Subcutaneous abdominal adipose tissue (tissue), 5 donors: ENCODE data around the gene AIFM3.
A peak's percentile ranks its signal among the peaks of the same experiment; 100 is the strongest.

ENCODE experiments used
- H3K27ac ChIP-seq: one replicate; pipeline ENCODE4 v1.7.0; 2013; ENCODE audit warnings: low read depth, mild to moderate bottlenecking, inconsistent platforms, low read length, moderate library complexity
- H3K27me3 ChIP-seq, 5 donors: one replicate each; pipeline ENCODE4 v1.7.0; 2013; ENCODE audit warnings: low read length in 5 of 5, inconsistent platforms in 1 of 5; ENCODE audit not compliant: control insufficient read depth in 5 of 5, insufficient read depth in 4 of 5
- H3K36me3 ChIP-seq, 5 donors: one replicate each; pipeline ENCODE4 v1.7.0; 2013; ENCODE audit warnings: low read length in 5 of 5; ENCODE audit not compliant: control insufficient read depth in 5 of 5, insufficient read depth in 5 of 5
- H3K4me1 ChIP-seq, 5 donors: one replicate each; pipeline ENCODE4 v1.7.0; 2013; ENCODE audit warnings: low read length in 5 of 5, mild to moderate bottlenecking in 3 of 5, moderate library complexity in 1 of 5; ENCODE audit not compliant: control insufficient read depth in 5 of 5, insufficient read depth in 5 of 5
- H3K4me3 ChIP-seq, 5 donors: one replicate each; pipeline ENCODE4 v1.7.0; 2013; ENCODE audit warnings: low read length in 5 of 5, low read depth in 1 of 5
- H3K9ac ChIP-seq, 5 donors: one replicate each; pipeline ENCODE4 v1.7.0; 2013; ENCODE audit warnings: low read length in 5 of 5, mild to moderate bottlenecking in 4 of 5, moderate library complexity in 3 of 5
- H3K9me3 ChIP-seq, 5 donors: one replicate each; pipeline ENCODE4 v1.7.0; 2013; ENCODE audit warnings: low read length in 5 of 5; ENCODE audit not compliant: control insufficient read depth in 5 of 5
- donor health status: healthy.
- donor health status: healthy.
- donor health status: healthy.
- donor health status: healthy.
- donor health status: healthy.

The AIFM3 gene

DNA sequence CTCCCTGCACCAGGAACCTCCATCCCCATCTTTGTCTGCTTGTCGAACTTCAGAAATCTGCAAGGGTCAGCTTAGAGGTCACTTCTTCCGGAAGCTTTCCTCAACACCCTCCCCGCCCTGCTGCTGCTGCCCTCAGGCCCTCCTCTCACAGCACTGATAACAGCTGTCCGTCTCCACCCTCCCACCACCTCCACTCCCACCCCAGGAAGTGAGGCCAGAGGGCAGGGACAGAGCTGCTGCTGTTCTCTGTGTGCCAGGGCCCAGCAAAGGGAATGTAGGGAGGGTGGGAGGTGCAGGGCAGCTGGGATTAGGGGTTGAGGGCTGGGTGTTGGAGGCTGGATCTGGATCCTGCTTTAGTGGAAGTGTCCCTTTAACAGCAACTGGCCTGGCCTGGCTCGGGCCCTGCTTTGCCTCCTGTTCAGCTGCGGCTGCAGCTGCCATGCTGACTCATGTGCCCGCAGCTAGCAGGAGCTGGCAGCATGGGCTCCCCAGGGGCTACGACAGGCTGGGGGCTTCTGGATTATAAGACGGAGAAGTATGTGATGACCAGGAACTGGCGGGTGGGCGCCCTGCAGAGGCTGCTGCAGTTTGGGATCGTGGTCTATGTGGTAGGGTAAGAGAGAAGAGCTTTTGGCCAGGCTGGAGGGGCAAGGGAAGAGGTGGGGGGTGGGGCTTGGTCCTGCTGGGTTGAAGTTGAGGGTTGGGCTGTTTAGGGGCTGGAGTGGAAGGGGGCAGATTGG lies 47.8 kb downstream of the AIFM3 start, which contains the start of gene P2RX6:
P2RX6 (plus strand) TSS at position 440 of the 740 bp plus-strand sequence; CDS start at position 450, 10 bp downstream.
- H3K4me3 ChIP-seq: peak within 1 kb of the TSS; percentile 54 to 73 (median 65)
- H3K9ac ChIP-seq: peak within 1 kb of the TSS in 3 of 5 donors; percentile 52 to 68 (median 56)
- H3K27ac ChIP-seq: no peak within 1 kb of the TSS
- peaks cover 2 to 31% (median 23%) of the 10 kb centered on the region in 5 donors for H3K4me1 ChIP-seq
- no peaks in the 10 kb centered on the region for H3K9me3 ChIP-seq
- no peaks in the 10 kb centered on the region for H3K36me3 ChIP-seq
- peaks cover 0 to 2% (median 0%) of the 10 kb centered on the region in 5 donors for H3K27me3 ChIP-seq

DNA sequence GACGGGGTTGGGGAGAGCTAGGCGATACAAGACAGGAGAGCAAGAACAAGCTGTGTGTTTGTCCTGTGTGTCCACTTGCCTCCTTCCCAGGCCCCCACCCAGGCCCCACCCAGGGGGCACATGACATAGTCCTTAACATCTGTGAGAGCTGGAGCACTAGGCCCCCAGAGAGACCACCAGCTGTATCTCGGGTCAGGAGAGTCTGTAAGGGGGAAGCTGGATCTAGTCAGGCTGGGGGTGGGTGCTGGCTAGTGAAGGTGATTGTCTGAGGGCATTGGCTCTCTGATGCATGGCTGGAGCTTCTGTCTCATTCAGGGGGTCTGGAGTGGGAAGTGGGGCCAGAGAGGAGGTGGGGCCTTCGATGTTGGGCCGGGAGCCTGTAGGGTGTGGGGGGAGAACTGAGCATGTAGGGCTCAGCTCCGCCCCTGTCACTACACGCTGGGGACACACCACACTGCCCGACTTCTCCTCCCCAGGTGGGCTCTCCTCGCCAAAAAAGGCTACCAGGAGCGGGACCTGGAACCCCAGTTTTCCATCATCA lies 48.5 kb downstream of the AIFM3 start:
- H3K9me3 ChIP-seq: no peaks in the 10 kb centered on the region
- H3K9ac ChIP-seq: peak overlapping the region in 1 of 5 donors; percentile 20
- peak overlapping the region in 2 of 5 donors; percentile 54 to 73 for H3K4me3 ChIP-seq
- no peak overlapping the region for H3K27ac ChIP-seq
- no peaks in the 10 kb centered on the region for H3K36me3 ChIP-seq
- peaks cover 2 to 31% (median 23%) of the 10 kb centered on the region in 5 donors for H3K4me1 ChIP-seq
- peaks cover 0 to 2% (median 0%) of the 10 kb centered on the region in 5 donors for H3K27me3 ChIP-seq

DNA sequence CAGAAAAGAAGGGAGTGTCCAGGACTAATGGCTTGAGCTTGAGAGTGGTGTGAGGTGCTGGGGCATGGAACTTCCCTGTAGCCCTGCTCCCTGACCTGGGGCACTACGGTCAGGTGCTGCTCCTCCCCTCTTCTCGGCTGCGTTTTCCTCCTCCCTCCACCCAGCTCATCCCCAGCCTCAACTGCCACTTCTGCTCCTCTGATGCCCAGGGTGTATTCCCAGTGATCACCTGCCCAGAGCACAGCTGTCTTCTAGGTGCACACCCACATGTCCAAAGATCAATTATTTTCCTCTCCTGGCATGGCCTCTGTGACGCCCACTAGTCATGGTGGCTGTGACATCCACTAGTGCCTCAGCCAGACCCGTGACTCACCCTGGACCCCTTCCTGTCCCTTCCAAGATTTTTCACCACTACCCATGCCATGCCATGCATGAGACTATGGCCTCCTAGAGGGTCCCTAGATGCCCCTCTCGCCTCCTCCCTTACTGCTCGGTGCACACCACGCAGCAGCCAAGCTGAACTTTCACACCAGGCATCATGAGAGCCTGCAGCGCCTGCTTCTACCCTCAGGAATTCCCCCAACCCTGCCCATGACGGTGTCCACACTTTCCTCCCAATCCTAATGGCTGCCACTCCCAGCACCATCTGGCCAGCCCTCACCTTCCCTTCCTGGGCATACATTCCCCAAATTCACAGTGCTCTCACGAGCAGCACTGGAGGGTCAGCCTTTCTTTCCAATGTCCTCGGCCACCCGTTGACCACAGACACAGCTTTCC lies 49.8 kb downstream of the AIFM3 start:
- H3K4me1 ChIP-seq: peaks cover 2 to 31% (median 23%) of the 10 kb centered on the region in 5 donors
- no peaks in the 10 kb centered on the region for H3K36me3 ChIP-seq
- no peak overlapping the region for H3K27ac ChIP-seq
- H3K9me3 ChIP-seq: no peaks in the 10 kb centered on the region
- peaks cover 0 to 2% (median 0%) of the 10 kb centered on the region in 5 donors for H3K27me3 ChIP-seq
- H3K4me3 ChIP-seq: no peak overlapping the region
- H3K9ac ChIP-seq: peak overlapping the region in 1 of 5 donors; percentile 37

DNA sequence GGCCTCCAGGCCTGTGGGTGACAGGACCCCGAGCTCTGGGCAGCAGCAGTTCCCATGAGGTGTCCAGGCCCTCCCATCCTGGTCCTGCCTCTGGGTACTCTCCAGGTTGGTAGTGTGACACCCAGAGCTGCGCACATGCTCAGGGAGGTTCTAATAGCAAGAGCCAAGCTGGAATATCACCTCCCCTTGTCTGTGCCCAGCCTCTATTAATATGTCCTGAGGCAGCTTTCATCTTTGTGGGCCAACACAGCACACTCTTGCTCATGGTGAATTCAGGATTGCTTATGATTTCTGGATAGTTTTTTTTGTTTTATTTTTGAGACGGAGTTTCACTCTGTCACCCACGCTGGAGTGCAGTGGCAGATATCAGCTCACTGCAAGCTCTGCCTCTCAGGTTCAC lies 51.3 kb downstream of the AIFM3 start:
- no peak overlapping the region for H3K9ac ChIP-seq
- no peaks in the 10 kb centered on the region for H3K9me3 ChIP-seq
- H3K36me3 ChIP-seq: no peaks in the 10 kb centered on the region
- peaks cover 0 to 2% (median 0%) of the 10 kb centered on the region in 5 donors for H3K27me3 ChIP-seq
- H3K4me3 ChIP-seq: no peak overlapping the region
- peaks cover 2 to 31% (median 23%) of the 10 kb centered on the region in 5 donors for H3K4me1 ChIP-seq
- H3K27ac ChIP-seq: no peak overlapping the region

DNA sequence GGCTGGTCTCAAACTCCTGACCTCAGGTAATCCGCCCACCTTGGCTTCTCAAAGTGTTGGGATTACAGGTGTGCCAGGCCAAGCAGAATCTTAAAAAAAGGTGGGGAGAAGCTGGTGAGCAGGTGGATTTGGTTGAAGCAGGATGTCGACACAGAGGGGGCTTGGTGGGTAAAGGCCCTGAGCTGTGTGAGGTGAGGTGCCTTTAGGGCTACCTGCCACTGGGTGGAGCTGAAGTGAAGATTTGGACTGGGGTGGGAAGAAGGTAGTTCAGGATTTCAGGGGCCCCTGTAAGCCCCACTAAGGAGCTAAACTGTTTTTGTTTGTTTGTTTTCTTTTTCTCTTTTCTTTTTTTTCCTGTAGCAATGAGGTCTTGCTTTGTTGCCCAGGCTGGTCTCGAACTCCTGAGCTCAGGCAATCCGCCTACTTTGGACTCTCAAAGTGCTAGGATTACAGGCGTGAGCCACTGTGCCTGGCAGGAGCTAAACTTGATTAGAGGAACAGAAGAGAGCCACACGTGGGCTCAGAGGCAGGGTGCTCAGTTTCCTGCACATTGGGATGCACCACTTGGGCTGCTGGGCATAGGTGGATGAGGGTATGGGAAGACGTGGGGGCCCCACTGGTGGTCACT lies 53.9 kb downstream of the AIFM3 start:
- no peak overlapping the region for H3K27ac ChIP-seq
- H3K9ac ChIP-seq: no peak overlapping the region
- H3K27me3 ChIP-seq: peaks cover 0 to 2% (median 0%) of the 10 kb centered on the region in 5 donors
- no peak overlapping the region for H3K4me3 ChIP-seq
- H3K4me1 ChIP-seq: peaks cover 0 to 8% (median 0%) of the 10 kb centered on the region in 5 donors
- no peaks in the 10 kb centered on the region for H3K9me3 ChIP-seq
- H3K36me3 ChIP-seq: peaks cover 0 to 2% (median 0%) of the 10 kb centered on the region in 5 donors

DNA sequence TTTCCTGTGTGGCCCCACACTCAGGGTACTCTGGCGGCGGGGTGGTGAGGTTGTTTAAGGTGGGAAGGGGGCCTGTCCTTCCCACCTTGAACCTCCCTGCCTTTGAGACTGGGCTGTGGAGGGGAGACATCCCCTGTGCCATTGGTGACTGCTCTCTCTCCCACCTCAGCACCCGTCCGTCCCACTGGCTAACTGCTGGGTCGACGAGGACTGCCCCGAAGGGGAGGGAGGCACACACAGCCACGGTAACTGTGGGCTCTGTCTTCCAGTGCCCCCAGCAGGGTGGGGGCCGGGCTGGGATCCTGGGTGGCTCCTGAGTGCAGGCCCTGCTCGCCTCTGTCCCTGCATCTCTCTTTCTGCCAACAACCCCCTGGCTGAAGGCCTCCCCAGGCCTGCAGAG lies 55.5 kb downstream of the AIFM3 start:
- no peak overlapping the region for H3K27ac ChIP-seq
- H3K9ac ChIP-seq: no peak overlapping the region

DNA sequence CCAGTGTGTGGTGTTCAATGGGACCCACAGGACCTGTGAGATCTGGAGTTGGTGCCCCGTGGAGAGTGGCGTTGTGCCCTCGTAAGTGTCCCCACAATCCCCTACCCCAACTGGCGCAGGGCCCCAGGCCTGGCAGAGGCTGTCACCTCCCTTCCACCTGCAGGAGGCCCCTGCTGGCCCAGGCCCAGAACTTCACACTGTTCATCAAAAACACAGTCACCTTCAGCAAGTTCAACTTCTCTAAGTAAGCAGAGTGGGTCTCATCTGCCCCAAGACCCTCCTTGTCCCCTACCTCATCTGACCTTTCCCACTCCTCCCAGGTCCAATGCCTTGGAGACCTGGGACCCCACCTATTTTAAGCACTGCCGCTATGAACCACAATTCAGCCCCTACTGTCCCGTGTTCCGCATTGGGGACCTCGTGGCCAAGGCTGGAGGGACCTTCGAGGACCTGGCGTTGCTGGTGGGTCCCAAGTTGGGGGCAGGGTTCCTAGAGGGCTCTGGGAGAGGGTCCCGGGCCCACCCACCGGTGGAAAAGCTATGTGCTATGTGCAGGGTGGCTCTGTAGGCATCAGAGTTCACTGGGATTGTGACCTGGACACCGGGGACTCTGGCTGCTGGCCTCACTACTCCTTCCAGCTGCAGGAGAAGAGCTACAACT lies 56.0 kb downstream of the AIFM3 start:
- Histone ChIP-seq H3K4me1 (peaks cover 0 to 5% (median 0%) of the 10 kb centered on the region in 5 donors), H3K27me3 (peaks cover 0 to 7% (median 0%) of the 10 kb centered on the region in 5 donors), H3K9ac (no peak overlapping the region), H3K36me3 (peaks cover 0 to 2% (median 0%) of the 10 kb centered on the region in 5 donors), H3K9me3 (no peaks in the 10 kb centered on the region), H3K27ac (no peak overlapping the region), H3K4me3 (no peak overlapping the region)

More for the DNA sequence above, 55.5 kb downstream of the AIFM3 start:
- peaks cover 0 to 1% (median 0%) of the 10 kb centered on the region in 5 donors for H3K4me1 ChIP-seq
- H3K4me3 ChIP-seq: no peak overlapping the region
- H3K9me3 ChIP-seq: no peaks in the 10 kb centered on the region
- peaks cover 0 to 7% (median 0%) of the 10 kb centered on the region in 5 donors for H3K27me3 ChIP-seq
- H3K36me3 ChIP-seq: peaks cover 0 to 2% (median 0%) of the 10 kb centered on the region in 5 donors

DNA sequence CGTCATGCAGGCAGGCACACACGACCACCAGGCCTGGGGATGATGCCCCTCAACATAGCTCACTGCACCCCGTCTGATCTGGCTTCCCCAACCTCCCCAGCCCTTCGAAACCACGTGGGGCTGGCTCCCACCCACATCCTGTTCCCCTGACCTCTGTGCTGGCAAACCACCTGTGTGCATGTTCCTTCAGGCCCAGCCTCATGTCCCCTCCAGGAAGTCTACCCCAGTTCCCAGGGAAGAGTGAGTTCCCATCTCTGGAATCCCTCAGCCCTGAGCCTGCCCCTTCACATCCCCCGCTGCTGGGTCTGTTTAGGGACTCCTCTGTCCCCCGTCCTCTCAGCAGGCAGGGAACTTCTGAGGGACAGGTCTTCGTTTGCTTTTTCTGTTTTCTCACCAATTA lies 58.2 kb downstream of the AIFM3 start:
- Histone ChIP-seq H3K4me3 (no peak overlapping the region), H3K36me3 (peaks cover 0 to 2% (median 0%) of the 10 kb centered on the region in 5 donors), H3K9ac (no peak overlapping the region), H3K9me3 (no peaks in the 10 kb centered on the region), H3K4me1 (peaks cover 0 to 5% (median 0%) of the 10 kb centered on the region in 5 donors), H3K27ac (no peak overlapping the region), H3K27me3 (peaks cover 0 to 7% (median 5%) of the 10 kb centered on the region in 5 donors)
